Dedifferentiated amniotic fluid mesenchymal stem cell (primary cell): ENCODE data around the gene CACNA1G.

Source experiments
- DNase-seq: peaks from one replicate; pipeline ENCODE4 v3.0.0-alpha.2; 2016; ENCODE audit errors: extremely low spot score

Gene CACNA1G

GRCh38 chr17:50566886-50567285 lies 6.4 kb downstream of the CACNA1G start:
- no peak for DNase-seq

GRCh38 chr17:50568659-50569058 lies 8.1 kb downstream of the CACNA1G start:
- no peak for DNase-seq

- DNase-seq: no peak
Observed at GRCh38 chr17:50569592-50569991, 9.1 kb downstream of the CACNA1G start.

- no peak for DNase-seq
Observed at GRCh38 chr17:50570032-50570431, 9.5 kb downstream of the CACNA1G start.

GRCh38 chr17:50570528-50570927 lies 10.0 kb downstream of the CACNA1G start:
- no peak for DNase-seq

- DNase-seq: no peak
Observed at GRCh38 chr17:50571681-50572080, 11.2 kb downstream of the CACNA1G start.

GRCh38 chr17:50572541-50572940 lies 12.0 kb downstream of the CACNA1G start:
- no peak for DNase-seq

- no peak for DNase-seq
Observed at GRCh38 chr17:50573866-50574611, 13.5 kb downstream of the CACNA1G start.

GRCh38 chr17:50575581-50576210 lies 15.2 kb downstream of the CACNA1G start:
- DNase-seq: no peak

GRCh38 chr17:50576864-50577263 lies 16.3 kb downstream of the CACNA1G start:
- DNase-seq: no peak

GRCh38 chr17:50577451-50577954 lies 17.0 kb downstream of the CACNA1G start:
- DNase-seq: no peak

GRCh38 chr17:50578173-50578572 lies 17.7 kb downstream of the CACNA1G start:
- DNase-seq: no peak

GRCh38 chr17:50579399-50579798 lies 18.9 kb downstream of the CACNA1G start:
- DNase-seq: no peak

- no peak for DNase-seq
Observed at GRCh38 chr17:50580646-50581045, 20.1 kb downstream of the CACNA1G start.

- no peak for DNase-seq
Observed at GRCh38 chr17:50581316-50581715, 20.8 kb downstream of the CACNA1G start.

- DNase-seq: no peak
Observed at GRCh38 chr17:50582741-50583140, 22.2 kb downstream of the CACNA1G start.

- no peak for DNase-seq
Observed at GRCh38 chr17:50583641-50584040, 23.1 kb downstream of the CACNA1G start.

GRCh38 chr17:50584116-50584515 lies 23.6 kb downstream of the CACNA1G start:
- DNase-seq: no peak

- DNase-seq: no peak
Observed at GRCh38 chr17:50584749-50585148, 24.2 kb downstream of the CACNA1G start.

- no peak for DNase-seq
Observed at GRCh38 chr17:50585346-50585745, 24.8 kb downstream of the CACNA1G start.

GRCh38 chr17:50585891-50586290 lies 25.4 kb downstream of the CACNA1G start:
- no peak for DNase-seq

- no peak for DNase-seq
Observed at GRCh38 chr17:50586421-50587247, 26.1 kb downstream of the CACNA1G start.
